T-helper 2 cell treated with Interferon-gamma antibody and Interleukin-4, amounts not matched to agents 5 μg/mL and 100 μg/mL, for 36 hours (primary cell): ENCODE measurements around the gene FARSB.

Source experiments
- DNase-seq: peaks from one replicate; pipeline ENCODE4 v3.0.0; 2021; ENCODE audit warnings: low spot score
- H3K27ac Mint-ChIP-seq: one replicate; pipeline ENCODE4 v1.8.0; 2021; ENCODE audit warnings: mild to moderate bottlenecking, mixed read lengths
- H3K27me3 Mint-ChIP-seq: one replicate; pipeline ENCODE4 v1.8.0; 2021; ENCODE audit warnings: low read depth, mixed read lengths
- H3K36me3 Mint-ChIP-seq: one replicate; pipeline ENCODE4 v1.8.0; 2021; ENCODE audit warnings: low read depth, mixed read lengths
- H3K4me1 Mint-ChIP-seq: one replicate; pipeline ENCODE4 v1.8.0; 2021; ENCODE audit warnings: low read depth, mixed read lengths
- H3K4me3 Mint-ChIP-seq: one replicate; pipeline ENCODE4 v1.8.0; 2022; ENCODE audit warnings: mild to moderate bottlenecking, moderate library complexity, mixed read lengths
- H3K9me3 Mint-ChIP-seq: one replicate; pipeline ENCODE4 v1.8.0; 2021; ENCODE audit warnings: mixed read lengths

FARSB gene

DNA sequence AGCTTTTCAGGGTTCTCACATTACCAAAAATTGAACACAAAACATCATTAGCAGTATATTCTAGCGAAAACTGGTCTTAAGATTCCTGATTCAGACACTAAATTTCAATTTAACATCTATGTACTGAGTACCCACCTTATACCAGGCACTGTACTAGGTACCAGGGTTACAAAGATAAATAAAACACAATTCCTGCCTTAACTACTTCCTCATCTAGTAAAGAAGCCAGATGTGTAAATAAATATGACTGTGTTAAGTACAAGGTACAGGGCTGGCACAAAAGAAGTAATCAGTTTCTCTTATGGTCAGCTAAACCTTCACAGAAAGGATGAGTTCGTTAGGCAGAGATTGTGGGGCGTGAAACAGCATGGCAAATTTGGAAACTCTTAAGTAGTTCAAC, 6.1 kb downstream of the FARSB start:
- no peaks in the 10 kb centered on the region for H3K9me3 Mint-ChIP-seq
- H3K4me1 Mint-ChIP-seq, result peaks cover 36% of the 10 kb centered on the region
- H3K36me3 Mint-ChIP-seq, result peaks cover 35% of the 10 kb centered on the region
- H3K27me3 Mint-ChIP-seq, result no peaks in the 10 kb centered on the region
- no peak for DNase-seq
- H3K4me3 Mint-ChIP-seq, result no peak overlapping the region
- no peak overlapping the region for H3K27ac Mint-ChIP-seq

DNA sequence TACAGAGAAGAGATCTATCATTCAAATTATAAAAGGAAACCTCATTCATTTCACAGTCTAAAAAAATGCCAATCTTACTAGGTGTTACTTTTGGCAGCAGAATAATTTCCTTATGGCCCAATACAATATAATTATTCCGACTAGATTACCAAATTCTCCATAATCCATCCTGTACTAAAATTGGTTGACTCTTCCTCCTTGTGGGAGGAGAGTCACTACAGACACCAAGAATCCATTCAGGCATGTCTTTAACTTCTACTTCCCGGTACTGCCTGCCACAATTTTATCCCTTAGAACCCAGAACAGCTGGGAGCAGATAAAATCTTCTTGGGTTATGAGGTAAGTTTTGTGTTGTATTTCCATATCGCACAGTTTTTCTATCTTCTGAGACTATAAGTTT, 9.9 kb downstream of the FARSB start:
- H3K27me3 Mint-ChIP-seq, result no peaks in the 10 kb centered on the region
- H3K4me1 Mint-ChIP-seq, result peaks cover 19% of the 10 kb centered on the region
- no peak overlapping the region for H3K27ac Mint-ChIP-seq
- H3K9me3 Mint-ChIP-seq, result no peaks in the 10 kb centered on the region
- no peak overlapping the region for H3K4me3 Mint-ChIP-seq
- no peak for DNase-seq
- peaks cover 46% of the 10 kb centered on the region for H3K36me3 Mint-ChIP-seq

DNA sequence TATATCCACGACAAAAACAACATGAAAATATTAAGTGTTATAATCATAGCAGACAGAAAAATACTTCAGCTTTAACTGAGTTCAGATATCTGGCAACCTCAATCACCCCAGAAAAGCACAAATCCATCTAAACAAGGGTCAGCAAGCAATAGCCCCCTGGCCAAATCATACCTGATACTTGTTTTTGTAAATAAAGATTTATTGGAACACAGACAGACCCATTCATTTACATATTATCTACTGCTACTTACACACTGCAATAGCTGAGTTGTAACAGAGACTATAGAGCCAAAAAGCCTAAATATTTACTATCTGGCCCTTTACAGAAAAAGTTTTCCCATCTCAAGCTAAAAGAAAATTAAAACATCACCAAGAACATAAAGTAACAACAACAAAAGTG, 12.8 kb downstream of the FARSB start:
- no peak for DNase-seq
- no peak overlapping the region for H3K4me3 Mint-ChIP-seq
- no peaks in the 10 kb centered on the region for H3K27me3 Mint-ChIP-seq
- H3K9me3 Mint-ChIP-seq, result no peaks in the 10 kb centered on the region
- H3K36me3 Mint-ChIP-seq, result peaks cover 42% of the 10 kb centered on the region
- no peak overlapping the region for H3K27ac Mint-ChIP-seq
- H3K4me1 Mint-ChIP-seq, result peaks cover 13% of the 10 kb centered on the region

DNA sequence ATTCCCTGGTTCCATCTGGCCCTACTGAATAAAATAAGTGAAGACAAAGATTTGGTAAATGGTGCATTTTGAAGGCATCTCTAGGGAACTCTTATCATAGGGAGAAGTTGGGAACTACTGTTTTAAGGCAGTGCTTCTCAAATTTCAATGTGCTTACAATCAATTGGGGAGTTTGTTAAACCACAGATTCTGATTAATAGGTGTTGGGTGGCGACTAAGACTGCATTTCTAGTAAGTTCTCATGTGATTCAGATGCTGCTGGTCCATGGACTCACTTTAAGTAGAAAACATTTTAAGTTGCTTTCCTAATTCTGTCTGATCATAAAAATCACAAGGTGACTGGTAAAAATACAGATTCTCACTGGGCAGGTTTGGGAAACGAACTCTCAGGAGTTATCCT, 14.6 kb downstream of the FARSB start:
- Mint-ChIP-seq H3K4me1 (peaks cover 13% of the 10 kb centered on the region), H3K27me3 (no peaks in the 10 kb centered on the region), H3K36me3 (peaks cover 49% of the 10 kb centered on the region), H3K9me3 (no peaks in the 10 kb centered on the region), H3K27ac (no peak overlapping the region), H3K4me3 (no peak overlapping the region)
- no peak for DNase-seq

DNA sequence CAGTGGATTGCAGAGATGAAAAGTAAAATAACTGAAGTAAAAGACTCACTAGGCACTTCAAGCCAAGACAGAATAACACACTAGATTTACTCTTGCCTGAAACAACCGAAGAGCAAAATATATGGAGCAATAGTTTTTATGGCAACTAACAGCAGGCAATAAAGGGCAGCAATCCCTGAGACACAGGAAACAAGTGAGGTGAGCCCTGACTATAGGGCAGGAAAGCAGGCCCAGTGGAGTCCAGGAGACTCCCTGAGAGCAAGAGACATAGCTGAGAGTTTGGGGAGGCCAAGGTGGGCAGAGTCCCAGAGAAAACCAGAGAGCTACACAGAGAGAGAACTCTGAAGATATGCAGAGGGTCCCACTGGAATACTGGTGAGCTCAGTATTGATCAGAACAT, 18.8 kb downstream of the FARSB start:
- Mint-ChIP-seq H3K27me3 (no peaks in the 10 kb centered on the region), H3K9me3 (no peaks in the 10 kb centered on the region), H3K27ac (no peak overlapping the region), H3K4me3 (no peak overlapping the region), H3K4me1 (peaks cover 8% of the 10 kb centered on the region), H3K36me3 (peaks cover 48% of the 10 kb centered on the region)
- DNase-seq, result no peak

DNA sequence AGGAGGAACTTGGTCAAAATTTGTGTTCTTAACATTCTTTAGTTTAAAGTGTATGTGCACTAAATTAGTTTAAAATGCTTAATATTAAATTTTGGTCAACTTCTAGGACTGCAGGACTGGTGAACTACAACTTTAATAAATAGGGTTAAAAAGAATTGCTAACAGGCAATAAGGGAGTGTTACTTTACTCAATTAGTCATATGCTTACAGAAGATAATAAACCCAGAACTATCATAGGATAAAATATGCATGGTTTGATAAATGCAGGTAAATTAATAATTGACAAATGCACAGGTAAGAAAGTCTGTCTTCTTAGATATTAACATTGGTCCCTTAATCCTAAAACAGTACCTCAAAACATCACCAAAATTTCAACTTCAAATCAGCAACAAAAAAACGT, 20.6 kb downstream of the FARSB start:
- Mint-ChIP-seq H3K9me3 (no peaks in the 10 kb centered on the region), H3K36me3 (peaks cover 48% of the 10 kb centered on the region), H3K4me3 (no peak overlapping the region), H3K4me1 (peaks cover 5% of the 10 kb centered on the region), H3K27ac (no peak overlapping the region), H3K27me3 (no peaks in the 10 kb centered on the region)
- DNase-seq, result no peak

DNA sequence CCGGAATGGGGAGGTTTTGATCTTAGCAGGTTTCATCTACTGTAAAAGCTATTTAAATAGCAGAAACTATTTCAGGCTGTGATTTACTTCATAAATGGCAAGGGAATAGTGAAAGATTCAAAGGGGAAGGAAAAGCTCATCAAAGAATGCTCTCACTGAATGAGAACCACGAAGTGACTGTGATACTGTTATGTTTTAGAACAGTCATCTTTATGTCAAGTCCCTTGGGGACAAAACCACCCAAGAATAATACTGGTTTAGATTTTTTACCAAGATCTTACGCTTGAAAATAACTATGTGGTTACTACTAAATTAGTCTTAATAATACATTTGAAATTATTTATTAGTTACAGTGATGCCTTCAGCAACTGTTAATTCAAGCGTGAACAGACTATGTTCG, 28.1 kb downstream of the FARSB start:
- Mint-ChIP-seq H3K9me3 (no peaks in the 10 kb centered on the region), H3K36me3 (peaks cover 38% of the 10 kb centered on the region), H3K27ac (no peak overlapping the region), H3K27me3 (no peaks in the 10 kb centered on the region), H3K4me1 (no peaks in the 10 kb centered on the region), H3K4me3 (no peak overlapping the region)
- no peak for DNase-seq

DNA sequence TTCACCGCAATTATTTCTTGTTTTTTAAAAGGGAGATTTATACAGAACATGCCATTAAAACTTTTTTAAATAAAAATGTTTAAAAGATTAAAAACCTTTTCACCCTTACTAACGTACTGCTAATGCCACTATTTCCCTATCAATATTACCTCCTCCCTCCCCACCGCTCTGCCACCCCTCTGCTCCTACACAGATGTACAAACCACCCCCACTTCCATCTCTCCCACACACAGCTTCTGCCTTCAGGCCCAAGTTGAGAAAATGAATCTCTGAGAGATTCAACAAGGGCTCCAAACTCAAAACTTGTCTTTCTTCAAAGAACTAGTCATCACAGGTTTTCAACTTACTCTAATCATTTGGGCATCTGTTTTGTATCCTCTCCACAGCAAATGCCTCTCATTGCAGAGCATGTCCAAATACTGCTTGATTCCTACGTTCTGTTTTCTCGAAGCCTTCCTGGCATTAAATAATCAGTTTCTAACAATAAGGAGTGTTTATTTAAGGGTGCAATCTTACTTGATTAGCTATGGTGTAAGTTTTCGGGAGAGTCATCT, 32.1 kb downstream of the FARSB start:
- Mint-ChIP-seq H3K36me3 (peaks cover 37% of the 10 kb centered on the region), H3K27me3 (no peaks in the 10 kb centered on the region), H3K27ac (no peak overlapping the region), H3K4me3 (no peak overlapping the region), H3K9me3 (no peaks in the 10 kb centered on the region), H3K4me1 (no peaks in the 10 kb centered on the region)
- no peak for DNase-seq

DNA sequence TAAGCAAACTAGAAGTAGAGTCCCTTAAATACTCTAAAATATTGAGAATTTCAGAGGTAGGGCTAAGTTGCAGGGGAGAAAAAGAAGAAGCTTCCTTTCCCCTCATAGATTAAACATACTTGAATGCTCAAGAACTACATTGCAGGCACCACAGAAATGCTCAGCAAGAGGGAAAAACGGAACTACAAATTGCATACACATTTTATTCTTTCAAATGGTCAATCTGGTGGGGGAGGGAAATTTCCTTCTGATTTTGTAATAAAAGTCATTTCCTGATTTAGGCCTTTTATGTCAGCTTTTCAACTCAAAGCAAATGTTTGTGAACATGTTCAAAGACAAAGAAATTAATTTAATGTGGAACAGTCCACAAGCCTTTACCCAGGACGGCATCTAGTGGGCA, 33.0 kb downstream of the FARSB start:
- H3K4me3 Mint-ChIP-seq, result no peak overlapping the region
- H3K36me3 Mint-ChIP-seq, result peaks cover 37% of the 10 kb centered on the region
- no peaks in the 10 kb centered on the region for H3K27me3 Mint-ChIP-seq
- no peaks in the 10 kb centered on the region for H3K9me3 Mint-ChIP-seq
- DNase-seq, result no peak
- H3K4me1 Mint-ChIP-seq, result no peaks in the 10 kb centered on the region
- no peak overlapping the region for H3K27ac Mint-ChIP-seq

DNA sequence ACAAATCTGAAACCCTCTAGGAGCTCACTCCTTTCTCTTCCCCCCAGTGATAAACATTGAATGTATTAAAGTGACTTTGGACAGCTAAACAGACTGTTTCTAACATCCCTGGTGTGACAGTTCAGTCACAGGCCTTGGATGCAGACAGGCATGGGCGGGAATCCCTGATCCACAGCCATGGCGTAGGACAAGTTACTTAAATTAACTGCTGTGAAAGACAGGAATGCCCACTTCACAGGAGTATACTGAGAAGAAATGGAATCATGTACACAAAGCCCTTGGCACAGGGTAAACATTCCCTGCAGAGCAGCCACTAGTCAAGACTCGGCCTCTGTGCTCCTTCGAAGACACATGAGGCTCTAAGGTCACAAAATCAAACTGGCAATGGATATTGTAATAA, 34.0 kb downstream of the FARSB start:
- Mint-ChIP-seq H3K4me1 (no peaks in the 10 kb centered on the region), H3K36me3 (peaks cover 29% of the 10 kb centered on the region)

DNA sequence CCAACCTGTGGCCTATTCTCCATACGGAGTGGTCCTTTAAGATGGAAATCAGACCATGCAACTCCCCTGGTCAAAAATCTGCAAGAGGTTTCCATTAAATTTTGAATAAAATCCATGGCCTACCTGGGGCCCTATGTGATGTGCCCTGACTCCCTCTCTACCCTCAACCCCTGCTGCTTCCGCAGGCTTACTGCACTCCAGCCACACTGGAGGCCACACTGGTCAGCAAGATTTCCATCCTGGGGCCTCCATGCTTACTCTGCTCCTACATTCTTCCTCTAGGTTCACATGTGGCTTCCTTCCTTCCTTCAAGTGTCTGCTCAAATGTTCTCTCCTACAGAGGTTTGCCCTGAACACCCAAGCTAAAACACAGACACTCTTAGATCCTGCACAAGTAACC, 40.6 kb downstream of the FARSB start:
- DNase-seq, result no peak
- Mint-ChIP-seq H3K4me1 (no peaks in the 10 kb centered on the region), H3K27ac (no peak overlapping the region), H3K9me3 (no peaks in the 10 kb centered on the region), H3K36me3 (peaks cover 33% of the 10 kb centered on the region), H3K4me3 (no peak overlapping the region), H3K27me3 (no peaks in the 10 kb centered on the region)

More for the DNA sequence above, 34.0 kb downstream of the FARSB start:
- Mint-ChIP-seq H3K27me3 (no peaks in the 10 kb centered on the region), H3K27ac (no peak overlapping the region), H3K4me3 (no peak overlapping the region), H3K9me3 (no peaks in the 10 kb centered on the region)
- DNase-seq, result no peak

DNA sequence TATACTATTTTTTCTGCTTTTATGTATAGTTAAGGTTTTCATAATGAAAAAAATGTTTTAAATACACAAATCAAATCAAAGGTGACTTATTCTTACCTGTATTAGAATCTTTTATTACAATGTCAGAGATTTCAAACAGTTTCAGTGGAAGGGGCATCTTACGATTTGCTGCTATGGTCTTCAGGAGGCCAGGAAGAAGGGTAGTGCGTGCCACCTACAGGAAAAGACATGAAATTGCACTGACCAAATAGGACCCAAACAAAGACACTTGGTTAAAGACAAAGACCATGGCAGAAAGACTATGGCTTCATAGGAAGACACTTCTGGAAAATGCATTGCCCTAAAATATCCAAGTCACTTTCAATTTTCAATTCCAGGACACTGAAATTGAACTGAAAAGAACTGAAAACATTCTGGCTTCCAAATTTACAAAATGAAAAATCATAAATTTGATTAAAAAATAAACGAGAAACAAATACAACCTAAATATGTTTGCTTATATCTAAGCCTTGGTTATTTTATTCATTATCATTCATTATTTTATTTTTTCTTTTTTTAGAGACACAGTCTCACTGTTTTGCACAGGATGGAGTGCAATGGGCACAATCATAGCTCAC, 42.1 kb downstream of the FARSB start:
- DNase-seq, result no peak
- Mint-ChIP-seq H3K27me3 (no peaks in the 10 kb centered on the region), H3K36me3 (peaks cover 28% of the 10 kb centered on the region), H3K27ac (no peak overlapping the region), H3K4me3 (no peak overlapping the region), H3K9me3 (no peaks in the 10 kb centered on the region), H3K4me1 (no peaks in the 10 kb centered on the region)

DNA sequence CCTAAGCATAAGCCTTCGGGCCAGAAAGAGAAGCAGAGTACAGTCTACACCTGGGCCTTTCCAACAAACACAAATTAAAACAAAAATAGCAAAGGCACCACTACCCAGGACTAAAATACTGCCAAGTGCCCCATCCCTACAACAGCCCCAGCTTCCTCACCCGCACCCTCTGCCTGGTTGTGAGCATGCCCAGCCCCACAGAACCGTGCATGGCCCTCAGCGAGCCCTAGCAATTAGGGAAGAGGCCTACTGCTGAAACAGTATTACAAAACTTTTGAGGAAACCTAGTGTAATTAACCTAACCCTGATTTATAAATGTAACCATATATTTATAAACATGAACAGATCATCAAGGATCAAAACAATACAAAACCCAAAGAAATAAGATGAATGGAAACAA, 44.2 kb downstream of the FARSB start:
- Mint-ChIP-seq H3K4me1 (no peaks in the 10 kb centered on the region), H3K27me3 (no peaks in the 10 kb centered on the region), H3K27ac (no peak overlapping the region), H3K9me3 (no peaks in the 10 kb centered on the region), H3K36me3 (peaks cover 29% of the 10 kb centered on the region), H3K4me3 (no peak overlapping the region)
- no peak for DNase-seq

DNA sequence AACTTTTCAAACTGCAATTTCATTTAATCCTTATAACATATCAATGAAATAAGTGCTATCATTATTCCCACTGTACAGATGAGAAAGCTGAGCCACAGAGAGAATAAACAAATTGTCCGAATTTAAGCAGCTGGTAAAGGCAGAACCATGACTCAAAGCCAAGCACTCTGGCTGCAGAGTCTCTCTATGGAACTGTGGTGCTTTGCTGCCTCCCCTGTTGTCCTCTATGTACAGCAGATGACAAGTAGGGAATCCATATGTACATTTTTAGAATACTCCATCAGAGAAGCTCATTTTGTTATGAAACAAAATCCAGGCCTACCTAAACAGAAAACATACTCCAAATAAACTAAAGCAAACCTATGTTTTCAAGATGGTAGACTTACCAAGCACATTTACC, 45.1 kb downstream of the FARSB start:
- no peak overlapping the region for H3K4me3 Mint-ChIP-seq
- H3K9me3 Mint-ChIP-seq, result no peaks in the 10 kb centered on the region
- no peak overlapping the region for H3K27ac Mint-ChIP-seq
- no peak for DNase-seq
- H3K27me3 Mint-ChIP-seq, result no peaks in the 10 kb centered on the region
- H3K36me3 Mint-ChIP-seq, result peaks cover 29% of the 10 kb centered on the region
- H3K4me1 Mint-ChIP-seq, result no peaks in the 10 kb centered on the region

DNA sequence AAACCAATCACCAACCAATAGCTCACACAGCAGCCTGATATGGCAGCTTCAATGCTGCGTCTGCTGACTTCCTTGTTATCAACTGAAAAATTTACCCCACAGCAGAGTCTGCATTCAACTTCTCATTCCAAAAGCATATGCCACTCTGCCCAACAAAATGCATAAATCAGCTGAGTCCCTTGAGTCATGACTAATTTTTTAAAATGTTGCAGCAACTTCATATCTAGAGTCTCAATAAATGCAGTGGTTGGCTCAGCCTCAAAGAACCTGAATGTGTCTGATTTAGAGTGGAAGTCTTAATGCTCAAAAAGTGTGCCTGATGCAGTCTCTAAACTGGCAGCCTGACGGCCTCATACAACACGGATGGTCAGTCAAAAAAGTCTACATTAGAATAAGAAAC, 46.5 kb downstream of the FARSB start:
- Mint-ChIP-seq H3K9me3 (no peaks in the 10 kb centered on the region), H3K36me3 (peaks cover 28% of the 10 kb centered on the region), H3K4me1 (peaks cover 3% of the 10 kb centered on the region), H3K27ac (no peak overlapping the region), H3K27me3 (no peaks in the 10 kb centered on the region), H3K4me3 (no peak overlapping the region)
- DNase-seq, result no peak
